Ovary (tissue), 3 donors: ENCODE results near the gene ZBTB2.

Experiments
- EP300 ChIP-seq: sonication (generic); formaldehyde crosslinking; IDR thresholded peaks from one replicate; pipeline ENCODE4 v1.6.1; 2017; ENCODE audit warnings: antibody characterized with exemption
- POLR2A ChIP-seq: fragments of 450-650 bp; IDR thresholded peaks from one replicate; pipeline ENCODE4 v1.6.1; 2017; ENCODE audit warnings: antibody characterized with exemption, mild to moderate bottlenecking, moderate library complexity
- TF ChIP-seq, protein P1 (sequence below), 3 donors: fragments of 450-650 bp in 2 of 3; fragments of 200-600 bp in 1 of 3; IDR thresholded peaks; one replicate each; pipeline versions ENCODE4 v1.5.1 to v1.8.0; 2016 to 2022; ENCODE audit warnings: antibody characterized with exemption in 3 of 3, mild to moderate bottlenecking in 1 of 3
- donor health status: DM: no; HTN: no; CAD: no.

DNA sequence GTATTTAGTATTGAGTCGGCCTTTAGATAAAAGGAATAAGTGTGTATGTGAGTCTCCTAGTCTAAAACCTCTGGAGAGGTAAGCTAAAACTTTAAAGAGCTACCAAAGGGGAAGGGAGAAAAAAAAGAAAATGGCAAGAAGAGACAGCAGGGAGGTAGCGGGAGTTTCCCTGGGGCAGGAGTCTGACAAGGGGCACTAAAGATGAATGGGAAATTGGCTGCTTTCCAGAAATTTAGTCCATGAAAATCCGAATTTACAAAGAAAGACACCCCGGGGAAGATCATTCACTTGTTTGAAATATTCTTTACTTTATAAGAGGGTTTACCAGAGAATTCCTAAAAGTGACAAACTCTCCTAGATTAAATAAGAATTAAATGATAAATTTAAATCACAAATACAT lies 41.3 kb upstream of the ZBTB2 start:
- TF ChIP-seq, protein P1, sequence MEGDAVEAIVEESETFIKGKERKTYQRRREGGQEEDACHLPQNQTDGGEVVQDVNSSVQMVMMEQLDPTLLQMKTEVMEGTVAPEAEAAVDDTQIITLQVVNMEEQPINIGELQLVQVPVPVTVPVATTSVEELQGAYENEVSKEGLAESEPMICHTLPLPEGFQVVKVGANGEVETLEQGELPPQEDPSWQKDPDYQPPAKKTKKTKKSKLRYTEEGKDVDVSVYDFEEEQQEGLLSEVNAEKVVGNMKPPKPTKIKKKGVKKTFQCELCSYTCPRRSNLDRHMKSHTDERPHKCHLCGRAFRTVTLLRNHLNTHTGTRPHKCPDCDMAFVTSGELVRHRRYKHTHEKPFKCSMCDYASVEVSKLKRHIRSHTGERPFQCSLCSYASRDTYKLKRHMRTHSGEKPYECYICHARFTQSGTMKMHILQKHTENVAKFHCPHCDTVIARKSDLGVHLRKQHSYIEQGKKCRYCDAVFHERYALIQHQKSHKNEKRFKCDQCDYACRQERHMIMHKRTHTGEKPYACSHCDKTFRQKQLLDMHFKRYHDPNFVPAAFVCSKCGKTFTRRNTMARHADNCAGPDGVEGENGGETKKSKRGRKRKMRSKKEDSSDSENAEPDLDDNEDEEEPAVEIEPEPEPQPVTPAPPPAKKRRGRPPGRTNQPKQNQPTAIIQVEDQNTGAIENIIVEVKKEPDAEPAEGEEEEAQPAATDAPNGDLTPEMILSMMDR (IDR thresholded peaks at IDR 0.05), result no peak
- TF ChIP-seq POLR2A (no peak), EP300 (no peak)
